Astrocyte (in vitro differentiated cells and primary cell): ENCODE results near the gene PPP3CA.

ENCODE experiments used
- CTCF ChIP-seq: IDR thresholded peaks from 2 replicates; pipeline ENCODE4 v1.5.1; 2011; ENCODE audit warnings: low read depth, mild to moderate bottlenecking, inconsistent platforms, low read length, moderate library complexity; ENCODE audit not compliant: insufficient read depth
- EZH2 ChIP-seq: IDR thresholded peaks from 2 replicates; pipeline ENCODE4 v1.6.1; 2012; ENCODE audit warnings: mild to moderate bottlenecking, low read length, inconsistent platforms; ENCODE audit not compliant: insufficient read depth

- TF ChIP-seq CTCF (no peak), EZH2 (no peak)
These were observed 82.8 kb downstream of the PPP3CA start for GRCh38 chr4:101264512-101264911.
